Neuron (in vitro differentiated cells): Measurements from ENCODE around the gene AP1S1.
"Not testable (repeated sequence)": the region's sequence is repeated elsewhere in the genome, so short reads cannot be mapped to it uniquely, and the experiment has no call there.

ENCODE experiments used
- H2AFZ ChIP-seq: one replicate; pipeline ENCODE4 v1.6.1; 2013; ENCODE audit warnings: low read depth, mild to moderate bottlenecking, inconsistent platforms, low read length, moderate library complexity
- H3K27me3 ChIP-seq: one replicate; pipeline ENCODE4 v1.6.1; 2013; ENCODE audit warnings: low read length; ENCODE audit not compliant: insufficient read depth
- H3K36me3 ChIP-seq: one replicate; pipeline ENCODE4 v1.6.1; 2013; ENCODE audit warnings: low read length; ENCODE audit not compliant: insufficient read depth
- H3K4me1 ChIP-seq: one replicate; pipeline ENCODE4 v1.6.1; 2013; ENCODE audit warnings: low read length; ENCODE audit not compliant: insufficient read depth
- H3K4me3 ChIP-seq: 2 replicates; pipeline ENCODE4 v1.5.1; 2013; ENCODE audit warnings: mild to moderate bottlenecking, low read length, moderate library complexity
- H3K9me3 ChIP-seq: one replicate; pipeline ENCODE4 v1.6.1; 2013; ENCODE audit warnings: low read length

The AP1S1 gene

GRCh38 chr7:101153969-101154692, at the start of gene AP1S1:
Gene AP1S1 (plus strand): TSS chr7:101154476. CDS start chr7:101154515, 39 bp downstream.
- Histone ChIP-seq H3K9me3 (no peaks in the 10 kb centered on the region), H3K27me3 (no peaks in the 10 kb centered on the region)

DNA sequence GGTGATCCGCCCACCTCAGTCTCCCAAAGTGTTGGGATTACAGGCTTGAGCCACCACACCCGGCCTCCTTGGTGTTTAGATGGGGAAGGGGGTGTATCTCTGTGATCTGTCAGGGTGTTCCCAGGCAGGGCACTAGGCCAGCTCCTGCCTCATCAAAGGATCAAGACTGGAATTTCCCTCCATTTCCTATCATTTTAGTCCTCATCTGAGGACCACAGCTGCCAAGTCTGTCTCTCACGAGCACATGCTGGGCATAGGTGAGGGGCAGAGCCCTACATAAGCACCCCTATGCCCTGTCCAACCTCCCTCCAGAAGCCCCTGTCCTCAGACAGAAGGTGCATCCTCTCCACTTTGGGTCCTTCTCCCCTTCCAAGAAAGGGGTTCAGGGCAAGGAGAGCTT, 49.5 kb upstream of the AP1S1 start:
- no peaks in the 10 kb centered on the region for H3K36me3 ChIP-seq
- H3K27me3 ChIP-seq: peaks cover under 1% of the 10 kb centered on the region
- H3K4me3 ChIP-seq: no peak overlapping the region
- H3K9me3 ChIP-seq: no peaks in the 10 kb centered on the region
- H2AFZ ChIP-seq: no peak overlapping the region
- H3K4me1 ChIP-seq: peaks cover 8% of the 10 kb centered on the region

More at GRCh38 chr7:101153969-101154692, at the start of gene AP1S1:
- H3K4me3 ChIP-seq: peak within 1 kb of the TSS; percentile 70
- H3K4me1 ChIP-seq: peaks cover 14% of the 10 kb centered on the region
- peak within 1 kb of the TSS; percentile 31 for H2AFZ ChIP-seq
- H3K36me3 ChIP-seq: peaks cover 13% of the 10 kb centered on the region

DNA sequence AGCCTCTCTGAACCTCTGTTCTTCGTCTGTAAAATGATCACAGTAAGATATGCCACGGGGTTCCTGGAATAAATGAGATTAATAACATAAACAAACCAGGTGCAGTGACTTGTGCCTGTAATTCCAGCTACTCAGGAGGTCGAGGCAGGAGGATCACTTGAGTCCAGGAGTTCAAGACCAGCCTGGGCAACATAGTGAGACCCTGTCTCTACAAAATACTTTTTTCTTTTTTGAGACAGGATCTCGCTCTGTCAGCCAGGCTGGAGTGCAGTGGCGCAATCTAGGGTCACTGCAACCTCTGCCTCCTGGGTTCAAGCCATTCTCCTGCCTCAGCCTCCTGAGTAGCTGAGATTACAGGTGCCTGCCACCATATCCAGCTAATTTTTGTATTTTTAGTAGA, 49.0 kb upstream of the AP1S1 start:
- H3K27me3 ChIP-seq, H3K36me3 ChIP-seq, H2AFZ ChIP-seq, H3K9me3 ChIP-seq, H3K4me1 ChIP-seq, H3K4me3 ChIP-seq: not testable (repeated sequence)

DNA sequence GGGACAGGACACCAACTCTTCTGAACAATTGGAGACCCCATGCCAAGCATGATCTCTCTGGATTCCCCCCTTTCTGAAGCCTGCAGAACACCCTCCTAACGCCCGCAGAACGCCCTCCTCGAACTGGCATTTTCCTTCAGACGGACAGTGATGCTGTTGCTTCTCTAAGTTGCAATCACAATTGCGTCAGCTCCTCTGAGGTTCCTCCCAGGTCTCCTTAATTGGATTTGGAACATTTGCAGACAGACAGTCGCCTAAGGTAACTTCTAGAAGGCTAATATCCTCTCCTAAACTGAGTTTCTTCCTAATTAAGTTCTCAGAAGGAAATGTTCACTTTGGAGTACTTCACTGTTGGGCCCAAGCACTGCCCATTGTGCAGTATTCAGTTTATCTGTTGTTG, 47.9 kb upstream of the AP1S1 start:
- no peaks in the 10 kb centered on the region for H3K9me3 ChIP-seq
- no peak overlapping the region for H2AFZ ChIP-seq
- no peak overlapping the region for H3K4me3 ChIP-seq
- no peaks in the 10 kb centered on the region for H3K4me1 ChIP-seq
- peaks cover 2% of the 10 kb centered on the region for H3K27me3 ChIP-seq
- H3K36me3 ChIP-seq: no peaks in the 10 kb centered on the region

DNA sequence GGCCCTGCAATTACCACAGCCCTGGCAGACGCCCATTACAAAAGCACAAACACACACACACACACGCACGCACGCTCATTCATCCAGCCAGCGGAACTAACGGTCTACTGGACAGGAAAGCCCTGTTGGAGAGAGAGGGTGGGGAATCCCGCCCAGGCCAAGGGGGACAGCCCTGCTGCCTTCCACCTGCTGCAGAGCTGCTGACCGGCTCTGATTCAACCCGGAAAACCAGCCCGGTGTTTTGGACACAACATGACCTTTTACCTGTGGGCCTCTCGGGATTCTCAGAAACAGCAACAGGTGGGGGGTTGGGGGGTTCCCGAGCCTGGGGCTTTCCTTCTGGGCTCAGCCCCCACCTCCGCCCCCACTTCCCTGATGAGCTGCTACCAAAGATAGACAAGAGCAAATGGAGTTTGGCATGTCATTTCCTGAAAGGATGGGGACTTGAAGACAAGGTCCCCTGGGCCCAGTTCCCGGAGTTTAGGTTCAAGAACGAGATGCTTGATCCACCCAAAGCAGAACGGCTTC, 45.9 kb upstream of the AP1S1 start:
- peaks cover 2% of the 10 kb centered on the region for H3K27me3 ChIP-seq
- no peaks in the 10 kb centered on the region for H3K9me3 ChIP-seq
- no peak overlapping the region for H2AFZ ChIP-seq
- H3K4me3 ChIP-seq: no peak overlapping the region
- H3K4me1 ChIP-seq: no peaks in the 10 kb centered on the region
- H3K36me3 ChIP-seq: no peaks in the 10 kb centered on the region

DNA sequence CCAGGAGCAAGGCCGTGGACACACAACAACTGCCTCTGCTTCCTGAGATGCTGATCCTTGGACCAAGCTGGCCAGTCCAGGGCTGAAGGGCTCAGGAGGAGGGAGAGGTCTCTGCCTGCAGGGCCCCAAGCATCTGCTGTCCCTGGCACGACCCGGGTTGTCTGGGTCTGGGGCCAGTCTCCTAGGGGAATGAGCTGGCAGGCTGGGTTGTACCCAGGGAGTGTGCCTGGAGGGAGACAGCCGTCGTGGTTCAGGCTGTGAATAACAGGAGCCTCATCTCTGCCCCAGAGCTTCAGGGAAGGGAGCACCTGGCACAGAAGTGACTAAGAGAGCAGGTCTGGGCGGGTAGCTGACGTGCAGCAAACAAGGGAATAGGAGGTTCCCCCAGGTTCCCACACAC, 45.3 kb upstream of the AP1S1 start:
- H3K4me1 ChIP-seq: no peaks in the 10 kb centered on the region
- H3K9me3 ChIP-seq: no peaks in the 10 kb centered on the region
- peaks cover 2% of the 10 kb centered on the region for H3K27me3 ChIP-seq
- no peak overlapping the region for H2AFZ ChIP-seq
- H3K4me3 ChIP-seq: no peak overlapping the region
- H3K36me3 ChIP-seq: no peaks in the 10 kb centered on the region

DNA sequence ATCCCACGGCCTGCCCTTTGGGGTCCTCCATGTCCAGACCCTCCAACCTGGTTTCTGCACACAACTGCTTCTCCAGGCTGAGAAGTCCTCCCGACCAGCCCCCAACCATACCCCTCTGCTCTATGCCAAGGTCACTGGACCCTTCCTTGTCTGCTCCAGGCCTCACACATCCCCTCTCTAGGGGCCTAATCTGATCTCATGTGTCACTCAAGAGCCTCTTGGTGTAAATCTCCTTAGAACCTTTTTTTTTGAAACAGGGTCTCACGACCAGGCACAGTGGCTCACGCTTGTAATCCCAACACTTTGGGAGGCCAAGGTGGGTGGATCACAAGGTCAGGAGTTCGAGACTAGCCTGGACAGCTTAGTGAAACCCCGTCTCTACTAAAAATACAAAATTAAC, 44.9 kb upstream of the AP1S1 start:
- peaks cover 2% of the 10 kb centered on the region for H3K27me3 ChIP-seq
- no peaks in the 10 kb centered on the region for H3K36me3 ChIP-seq
- no peak overlapping the region for H2AFZ ChIP-seq
- H3K4me1 ChIP-seq: no peaks in the 10 kb centered on the region
- no peak overlapping the region for H3K4me3 ChIP-seq
- H3K9me3 ChIP-seq: no peaks in the 10 kb centered on the region

GRCh38 chr7:101111261-101111660, 43.0 kb upstream of the AP1S1 start:
- H3K4me1 ChIP-seq: no peaks in the 10 kb centered on the region

DNA sequence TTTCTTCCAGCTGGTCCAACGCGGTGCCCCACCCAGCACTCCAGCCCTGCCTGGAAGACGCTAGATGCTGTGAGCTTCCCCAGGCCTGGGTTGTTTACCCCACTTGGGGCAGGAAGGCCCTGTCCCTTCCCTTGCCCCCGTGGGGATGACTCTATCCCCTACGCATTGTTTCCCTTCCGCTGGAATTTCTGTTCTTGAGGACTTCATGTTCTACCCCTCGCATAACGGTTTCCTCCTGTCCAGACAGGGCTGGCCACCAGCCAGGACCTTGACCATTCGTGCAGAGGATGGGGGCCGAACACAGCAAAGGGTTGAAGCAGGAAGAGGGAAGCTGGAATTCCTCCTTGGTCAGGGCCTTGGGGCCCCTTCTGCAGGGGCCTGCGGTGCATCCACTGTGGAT, 42.0 kb upstream of the AP1S1 start:
- no peaks in the 10 kb centered on the region for H3K4me1 ChIP-seq
- H3K9me3 ChIP-seq: no peaks in the 10 kb centered on the region
- H3K36me3 ChIP-seq: no peaks in the 10 kb centered on the region
- H2AFZ ChIP-seq: no peak overlapping the region
- H3K4me3 ChIP-seq: no peak overlapping the region
- peaks cover 2% of the 10 kb centered on the region for H3K27me3 ChIP-seq

More at GRCh38 chr7:101111261-101111660, 43.0 kb upstream of the AP1S1 start:
- peaks cover 2% of the 10 kb centered on the region for H3K27me3 ChIP-seq
- H3K9me3 ChIP-seq: no peaks in the 10 kb centered on the region
- no peak overlapping the region for H3K4me3 ChIP-seq
- H3K36me3 ChIP-seq: no peaks in the 10 kb centered on the region
- H2AFZ ChIP-seq: no peak overlapping the region

GRCh38 chr7:101113140-101113539, 41.1 kb upstream of the AP1S1 start:
- H3K27me3 ChIP-seq, H3K36me3 ChIP-seq, H2AFZ ChIP-seq, H3K9me3 ChIP-seq, H3K4me1 ChIP-seq, H3K4me3 ChIP-seq: not testable (repeated sequence)

DNA sequence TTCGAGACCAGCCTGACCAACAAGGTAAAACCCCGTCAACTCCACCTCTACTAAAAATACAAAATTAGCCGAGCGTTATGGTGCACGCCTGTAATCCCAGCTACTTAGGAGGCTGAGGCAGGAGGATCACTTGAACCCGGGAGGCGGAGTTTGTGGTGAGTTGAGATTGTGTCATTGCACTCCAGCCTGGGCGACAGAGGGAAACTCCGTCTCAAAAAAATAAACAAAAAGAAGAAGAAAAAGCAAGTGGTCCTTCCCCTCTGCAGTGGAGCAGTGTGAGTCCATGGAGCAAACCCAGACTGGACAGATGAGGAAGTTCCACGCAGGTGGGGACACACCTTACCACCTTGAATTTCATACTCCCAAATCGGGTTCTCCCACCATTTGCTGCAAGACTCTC, 40.4 kb upstream of the AP1S1 start:
- Histone ChIP-seq H3K9me3 (no peaks in the 10 kb centered on the region), H3K27me3 (peaks cover 2% of the 10 kb centered on the region), H2AFZ (no peak overlapping the region), H3K4me3 (no peak overlapping the region), H3K36me3 (no peaks in the 10 kb centered on the region), H3K4me1 (no peaks in the 10 kb centered on the region)

GRCh38 chr7:101114492-101114891, 39.8 kb upstream of the AP1S1 start:
- H3K27me3 ChIP-seq: peaks cover 2% of the 10 kb centered on the region

DNA sequence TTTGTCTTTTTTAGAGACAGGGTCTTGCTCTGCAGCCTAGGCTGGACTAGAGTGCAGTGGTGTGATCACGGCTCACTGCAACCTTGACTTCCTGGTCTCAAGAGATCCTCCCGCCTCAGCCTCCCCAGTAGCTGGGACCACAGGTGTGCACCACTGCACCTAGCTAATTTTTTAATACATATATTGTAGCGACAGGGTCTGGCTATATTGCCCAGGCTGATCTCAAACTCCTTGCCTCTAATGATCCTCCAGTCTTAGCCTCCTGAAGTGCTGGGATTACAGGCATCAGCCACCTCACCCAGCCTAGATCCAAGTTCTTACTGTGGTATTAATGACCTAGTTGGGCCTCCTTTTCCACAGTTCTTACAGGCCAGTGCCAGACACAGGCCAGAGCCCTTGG, 39.1 kb upstream of the AP1S1 start:
- Histone ChIP-seq H3K36me3 (no peaks in the 10 kb centered on the region), H3K9me3 (no peaks in the 10 kb centered on the region), H3K4me3 (no peak overlapping the region), H2AFZ (no peak overlapping the region), H3K4me1 (no peaks in the 10 kb centered on the region), H3K27me3 (no peaks in the 10 kb centered on the region)

More at GRCh38 chr7:101114492-101114891, 39.8 kb upstream of the AP1S1 start:
- Histone ChIP-seq H3K9me3 (no peaks in the 10 kb centered on the region), H3K36me3 (no peaks in the 10 kb centered on the region), H3K4me3 (no peak overlapping the region), H2AFZ (no peak overlapping the region), H3K4me1 (no peaks in the 10 kb centered on the region)

DNA sequence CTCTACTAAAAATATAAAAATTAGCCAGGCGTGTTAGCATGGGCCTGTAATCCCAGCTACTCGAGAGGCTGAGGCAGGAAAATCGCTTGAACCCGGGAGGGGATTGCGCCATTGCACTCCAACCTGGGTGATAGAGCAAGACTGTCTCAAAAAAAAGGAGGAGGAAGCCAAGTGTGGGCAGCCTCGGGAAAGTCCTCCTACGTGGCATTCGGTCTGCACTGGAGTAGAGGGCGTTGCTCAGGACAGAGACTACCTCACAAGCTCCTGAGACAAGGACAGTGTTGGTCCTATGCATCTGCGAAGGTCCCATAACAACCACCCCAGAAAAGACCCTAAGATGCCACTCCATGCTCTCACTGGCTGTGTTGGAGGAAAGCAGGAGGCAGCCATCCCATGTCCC, 37.4 kb upstream of the AP1S1 start:
- H2AFZ ChIP-seq: no peak overlapping the region
- H3K27me3 ChIP-seq: no peaks in the 10 kb centered on the region
- no peaks in the 10 kb centered on the region for H3K36me3 ChIP-seq
- H3K4me1 ChIP-seq: peaks cover 2% of the 10 kb centered on the region
- H3K4me3 ChIP-seq: no peak overlapping the region
- H3K9me3 ChIP-seq: no peaks in the 10 kb centered on the region
